Measurements from ENCODE around the gene C1orf210. TPM values are rescaled to one million over a fixed set of nuclear protein-coding genes. Genes with fewer than 3 reads are reported as not detected.

Gene C1orf210
- total and polyA plus RNA-seq, 4 donors, result 0.10 to 0.18 TPM; not detected in 2

DNA sequence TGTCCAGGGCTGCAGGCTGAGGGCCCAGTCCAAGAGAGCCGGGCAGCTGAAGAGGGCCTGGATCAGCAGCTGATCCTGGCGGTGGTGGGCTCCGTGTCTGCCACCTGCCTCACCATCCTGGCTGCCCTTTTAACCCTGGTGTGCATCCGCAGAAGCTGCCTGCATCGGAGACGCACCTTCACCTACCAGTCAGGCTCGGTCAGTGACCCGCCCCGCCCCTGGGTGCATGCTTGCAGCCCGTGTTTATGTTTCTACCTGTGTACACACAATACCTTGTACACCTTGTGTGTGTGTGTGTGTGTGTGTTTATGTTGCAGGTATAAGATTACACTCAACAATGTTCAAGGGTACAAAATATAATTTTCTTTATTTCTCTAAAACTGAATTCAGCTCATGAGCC, 28.4 kb upstream of the C1orf210 start:
- H3K27ac ChIP-seq (ENCODE audit: low read depth, low read length), result no peak overlapping the region
- no peak for DNase-seq (ENCODE audit: low read depth in 4 of 6, low spot score in 6 of 6)
- WGBS (ENCODE audit: insufficient coverage), result 94% methylated on average over 6 of the region's 10 CpGs
- peaks cover 15% of the 10 kb centered on the region for H3K4me1 ChIP-seq (ENCODE audit: control insufficient read depth, insufficient read depth, low read length)
- no peaks in the 10 kb centered on the region for H3K9me3 ChIP-seq (ENCODE audit: control insufficient read depth, insufficient read depth, low read length)
- H3K4me3 ChIP-seq (ENCODE audit: low read depth, low read length), result no peak overlapping the region
- H3K27me3 ChIP-seq (ENCODE audit: control insufficient read depth, insufficient read depth, low read length), result no peaks in the 10 kb centered on the region
- H3K36me3 ChIP-seq (ENCODE audit: control insufficient read depth, insufficient read depth, low read length), result peaks cover 3% of the 10 kb centered on the region

DNA sequence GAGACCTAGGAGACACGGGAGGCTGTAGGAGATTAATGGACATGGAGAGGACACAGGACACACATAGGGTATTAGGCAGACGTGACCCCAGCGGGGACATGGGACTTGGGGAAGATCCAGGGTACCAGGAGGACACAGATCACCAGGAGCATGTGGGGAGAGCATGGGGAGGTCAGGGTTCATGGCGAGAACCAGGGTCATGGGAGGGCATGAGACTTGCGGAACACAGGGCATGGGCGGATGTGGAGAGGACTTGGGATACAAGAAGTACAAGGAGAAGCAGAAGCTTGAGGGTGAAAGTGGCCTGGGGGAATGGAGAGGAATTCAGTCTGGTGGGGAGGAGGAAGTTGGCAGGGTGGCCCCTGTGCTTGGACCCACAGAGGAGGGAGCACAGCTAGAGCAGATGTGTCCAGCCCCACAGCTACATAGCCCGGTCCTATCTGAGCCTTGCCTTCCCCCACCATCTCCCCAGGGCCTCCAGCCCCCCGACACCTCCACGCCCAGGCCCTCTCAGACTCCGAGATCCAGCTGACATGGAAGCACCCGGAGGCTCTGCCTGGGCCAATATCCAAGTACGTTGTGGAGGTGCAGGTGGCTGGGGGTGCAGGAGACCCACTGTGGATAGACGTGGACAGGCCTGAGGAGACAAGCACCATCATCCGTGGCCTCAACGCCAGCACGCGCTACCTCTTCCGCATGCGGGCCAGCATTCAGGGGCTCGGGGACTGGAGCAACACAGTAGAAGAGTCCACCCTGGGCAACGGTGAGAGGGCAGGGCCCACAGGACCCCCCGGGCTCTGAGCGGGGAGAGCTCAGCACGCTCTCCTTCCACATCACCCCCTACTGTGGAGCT, 27.5 kb upstream of the C1orf210 start:
- WGBS (ENCODE audit: insufficient coverage), result 91% methylated on average over 23 of the region's 24 CpGs
- Histone ChIP-seq H3K4me1 (ENCODE audit: control insufficient read depth, insufficient read depth, low read length) (peaks cover 12% of the 10 kb centered on the region), H3K9me3 (ENCODE audit: control insufficient read depth, insufficient read depth, low read length) (no peaks in the 10 kb centered on the region), H3K36me3 (ENCODE audit: control insufficient read depth, insufficient read depth, low read length) (peaks cover 3% of the 10 kb centered on the region), H3K4me3 (ENCODE audit: low read depth, low read length) (no peak overlapping the region), H3K27ac (ENCODE audit: low read depth, low read length) (no peak overlapping the region), H3K27me3 (ENCODE audit: control insufficient read depth, insufficient read depth, low read length) (no peaks in the 10 kb centered on the region)
- no peak for DNase-seq (ENCODE audit: low read depth in 4 of 6, low spot score in 6 of 6)

DNA sequence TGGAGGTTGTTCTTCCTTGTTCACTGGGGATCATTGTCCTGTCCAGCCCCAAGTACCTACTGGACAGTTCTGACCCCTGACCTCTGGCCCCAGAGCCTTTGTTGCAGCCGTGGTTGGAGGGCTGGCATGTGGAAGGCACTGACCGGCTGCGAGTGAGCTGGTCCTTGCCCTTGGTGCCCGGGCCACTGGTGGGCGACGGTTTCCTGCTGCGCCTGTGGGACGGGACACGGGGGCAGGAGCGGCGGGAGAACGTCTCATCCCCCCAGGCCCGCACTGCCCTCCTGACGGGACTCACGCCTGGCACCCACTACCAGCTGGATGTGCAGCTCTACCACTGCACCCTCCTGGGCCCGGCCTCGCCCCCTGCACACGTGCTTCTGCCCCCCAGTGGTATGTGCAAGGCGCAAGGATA, 26.8 kb upstream of the C1orf210 start:
- no peak overlapping the region for H3K4me3 ChIP-seq (ENCODE audit: low read depth, low read length)
- H3K27ac ChIP-seq (ENCODE audit: low read depth, low read length), result no peak overlapping the region
- no peak for DNase-seq (ENCODE audit: low read depth in 4 of 6, low spot score in 6 of 6)
- H3K9me3 ChIP-seq (ENCODE audit: control insufficient read depth, insufficient read depth, low read length), result no peaks in the 10 kb centered on the region
- WGBS (ENCODE audit: insufficient coverage), result 90% methylated on average over 19 of the region's 19 CpGs
- H3K36me3 ChIP-seq (ENCODE audit: control insufficient read depth, insufficient read depth, low read length), result peaks cover 3% of the 10 kb centered on the region
- no peaks in the 10 kb centered on the region for H3K27me3 ChIP-seq (ENCODE audit: control insufficient read depth, insufficient read depth, low read length)
- H3K4me1 ChIP-seq (ENCODE audit: control insufficient read depth, insufficient read depth, low read length), result peaks cover 10% of the 10 kb centered on the region

DNA sequence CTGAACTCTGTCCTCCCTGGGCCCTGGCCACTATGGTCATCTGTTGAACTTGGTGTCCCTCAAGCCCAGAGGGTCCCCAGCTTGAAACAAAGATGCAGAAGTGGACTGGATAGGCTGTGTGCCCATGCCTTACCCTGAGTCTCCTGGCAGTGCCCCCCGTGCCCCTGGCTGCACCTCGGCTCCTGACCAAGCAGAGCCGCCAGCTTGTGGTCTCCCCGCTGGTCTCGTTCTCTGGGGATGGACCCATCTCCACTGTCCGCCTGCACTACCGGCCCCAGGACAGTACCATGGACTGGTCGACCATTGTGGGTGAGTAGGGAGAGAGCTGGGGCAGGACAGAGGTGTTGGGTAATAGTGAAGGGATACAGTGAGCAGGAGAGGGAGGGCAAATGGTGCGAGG, 26.1 kb upstream of the C1orf210 start:
- Histone ChIP-seq H3K27ac (ENCODE audit: low read depth, low read length) (no peak overlapping the region), H3K4me1 (ENCODE audit: control insufficient read depth, insufficient read depth, low read length) (peaks cover 13% of the 10 kb centered on the region), H3K9me3 (ENCODE audit: control insufficient read depth, insufficient read depth, low read length) (no peaks in the 10 kb centered on the region), H3K27me3 (ENCODE audit: control insufficient read depth, insufficient read depth, low read length) (no peaks in the 10 kb centered on the region), H3K4me3 (ENCODE audit: low read depth, low read length) (no peak overlapping the region), H3K36me3 (ENCODE audit: control insufficient read depth, insufficient read depth, low read length) (peaks cover 3% of the 10 kb centered on the region)
- 95% methylated on average over 9 of the region's 9 CpGs for WGBS (ENCODE audit: insufficient coverage)
- DNase-seq (ENCODE audit: low read depth in 4 of 6, low spot score in 6 of 6), result no peak

DNA sequence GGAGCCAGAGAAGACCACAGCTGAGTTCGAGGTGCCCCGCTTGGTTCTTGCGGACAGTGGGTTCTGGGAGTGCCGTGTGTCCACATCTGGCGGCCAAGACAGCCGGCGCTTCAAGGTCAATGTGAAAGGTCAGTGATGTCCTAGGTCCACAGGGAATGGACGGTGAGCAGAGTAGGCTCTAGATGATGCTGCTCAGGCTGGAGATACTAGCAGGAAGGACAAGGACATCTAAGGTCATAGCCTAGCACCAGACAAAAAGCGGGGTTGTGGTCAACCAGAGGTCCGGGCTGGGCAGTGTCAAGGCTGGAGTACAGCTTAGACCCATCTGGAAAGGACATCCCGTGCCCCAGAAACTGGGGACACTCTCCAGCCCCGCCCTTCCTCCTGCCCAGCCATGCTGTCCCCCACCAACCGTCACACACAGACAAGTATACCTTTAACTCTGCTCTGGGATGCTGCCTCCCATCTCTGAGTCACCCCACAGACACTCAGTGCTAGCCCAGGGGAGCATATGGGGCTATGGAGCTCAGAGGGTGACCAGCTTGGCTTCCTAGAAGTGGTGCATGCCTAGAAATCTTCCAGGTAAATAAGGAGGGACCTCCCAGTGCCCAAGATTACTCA, 24.1 kb upstream of the C1orf210 start:
- peaks cover 3% of the 10 kb centered on the region for H3K36me3 ChIP-seq (ENCODE audit: control insufficient read depth, insufficient read depth, low read length)

DNA sequence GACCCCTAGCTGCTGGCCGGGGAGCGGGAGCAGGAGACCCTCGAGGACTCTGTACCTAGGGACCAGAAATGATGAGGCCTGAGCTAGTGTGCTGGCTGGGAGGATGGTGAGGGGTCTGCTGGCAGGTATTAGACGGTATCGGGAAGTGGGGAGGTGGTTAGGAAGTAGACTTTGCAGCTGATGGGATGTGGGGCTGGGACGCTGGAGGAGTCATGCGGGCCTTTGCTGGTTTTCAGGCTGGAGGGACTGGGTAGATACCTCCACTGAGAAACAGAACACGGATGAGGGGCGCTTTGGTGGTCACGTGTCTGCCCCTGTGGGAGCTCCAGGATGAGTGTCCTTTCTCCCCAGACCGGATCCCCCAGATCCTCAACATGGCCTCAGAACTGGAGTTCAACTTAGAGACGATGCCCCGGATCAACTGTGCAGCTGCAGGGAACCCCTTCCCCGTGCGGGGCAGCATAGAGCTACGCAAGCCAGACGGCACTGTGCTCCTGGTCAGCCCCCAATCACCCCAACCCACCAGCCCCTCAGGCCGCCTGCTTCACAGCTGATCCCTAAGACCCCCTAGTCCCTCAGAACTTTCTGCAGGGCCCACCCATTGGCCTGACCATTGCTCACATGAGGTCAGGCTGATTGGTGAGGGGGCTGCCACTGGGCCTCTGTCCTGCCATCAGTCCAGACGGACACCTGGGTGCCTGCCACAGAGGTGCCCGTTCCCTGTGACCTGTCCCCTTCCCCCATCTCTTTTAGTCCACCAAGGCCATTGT, 23.4 kb upstream of the C1orf210 start:
- Histone ChIP-seq H3K9me3 (ENCODE audit: control insufficient read depth, insufficient read depth, low read length) (no peaks in the 10 kb centered on the region), H3K4me3 (ENCODE audit: low read depth, low read length) (no peak overlapping the region), H3K27ac (ENCODE audit: low read depth, low read length) (no peak overlapping the region), H3K27me3 (ENCODE audit: control insufficient read depth, insufficient read depth, low read length) (no peaks in the 10 kb centered on the region), H3K36me3 (ENCODE audit: control insufficient read depth, insufficient read depth, low read length) (peaks cover 3% of the 10 kb centered on the region), H3K4me1 (ENCODE audit: control insufficient read depth, insufficient read depth, low read length) (peaks cover 12% of the 10 kb centered on the region)
- no peak for DNase-seq (ENCODE audit: low read depth in 4 of 6, low spot score in 6 of 6)
- 91% methylated on average over 20 of the region's 20 CpGs for WGBS (ENCODE audit: insufficient coverage)

More for the DNA sequence above, 24.1 kb upstream of the C1orf210 start:
- Histone ChIP-seq H3K27me3 (ENCODE audit: control insufficient read depth, insufficient read depth, low read length) (no peaks in the 10 kb centered on the region), H3K27ac (ENCODE audit: low read depth, low read length) (no peak overlapping the region), H3K4me1 (ENCODE audit: control insufficient read depth, insufficient read depth, low read length) (peaks cover 6% of the 10 kb centered on the region), H3K4me3 (ENCODE audit: low read depth, low read length) (no peak overlapping the region), H3K9me3 (ENCODE audit: control insufficient read depth, insufficient read depth, low read length) (no peaks in the 10 kb centered on the region)
- DNase-seq (ENCODE audit: low read depth in 4 of 6, low spot score in 6 of 6), result no peak
- 96% methylated on average over 12 of the region's 13 CpGs for WGBS (ENCODE audit: insufficient coverage)

DNA sequence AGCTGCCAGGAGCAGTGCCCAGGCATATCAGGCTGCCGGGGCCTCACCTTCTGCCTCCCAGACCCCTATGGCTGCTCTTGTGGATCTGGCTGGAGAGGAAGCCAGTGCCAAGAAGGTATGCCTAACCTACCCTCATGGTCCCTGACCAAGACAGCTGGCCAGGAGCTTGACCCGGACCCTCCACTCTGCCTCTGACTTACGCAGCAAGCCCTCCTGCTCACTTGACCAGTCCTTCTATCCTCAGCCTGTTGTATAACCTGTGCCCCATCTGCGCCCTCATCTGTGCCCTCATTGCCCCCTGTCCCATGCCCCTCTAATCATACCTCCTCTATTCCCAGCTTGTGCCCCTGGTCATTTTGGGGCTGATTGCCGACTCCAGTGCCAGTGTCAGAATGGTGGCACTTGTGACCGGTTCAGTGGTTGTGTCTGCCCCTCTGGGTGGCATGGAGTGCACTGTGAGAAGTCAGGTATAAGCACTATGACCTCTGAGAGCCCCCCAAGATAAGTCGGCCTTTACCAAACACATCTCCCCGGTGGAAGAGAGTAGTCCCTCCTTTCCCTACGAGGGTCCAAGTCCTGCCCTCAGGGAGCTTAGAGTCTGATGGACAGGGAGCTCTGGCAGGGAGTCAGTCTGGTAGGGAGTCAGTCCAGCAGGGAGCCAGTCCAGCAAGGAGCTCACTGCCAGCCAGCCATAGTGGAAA, 22.2 kb upstream of the C1orf210 start:
- 96% methylated on average over 5 of the region's 9 CpGs for WGBS (ENCODE audit: insufficient coverage)
- Histone ChIP-seq H3K27ac (ENCODE audit: low read depth, low read length) (no peak overlapping the region), H3K9me3 (ENCODE audit: control insufficient read depth, insufficient read depth, low read length) (no peaks in the 10 kb centered on the region), H3K4me1 (ENCODE audit: control insufficient read depth, insufficient read depth, low read length) (peaks cover 18% of the 10 kb centered on the region), H3K36me3 (ENCODE audit: control insufficient read depth, insufficient read depth, low read length) (no peaks in the 10 kb centered on the region), H3K4me3 (ENCODE audit: low read depth, low read length) (no peak overlapping the region), H3K27me3 (ENCODE audit: control insufficient read depth, insufficient read depth, low read length) (no peaks in the 10 kb centered on the region)
- DNase-seq (ENCODE audit: low read depth in 4 of 6, low spot score in 6 of 6), result no peak

DNA sequence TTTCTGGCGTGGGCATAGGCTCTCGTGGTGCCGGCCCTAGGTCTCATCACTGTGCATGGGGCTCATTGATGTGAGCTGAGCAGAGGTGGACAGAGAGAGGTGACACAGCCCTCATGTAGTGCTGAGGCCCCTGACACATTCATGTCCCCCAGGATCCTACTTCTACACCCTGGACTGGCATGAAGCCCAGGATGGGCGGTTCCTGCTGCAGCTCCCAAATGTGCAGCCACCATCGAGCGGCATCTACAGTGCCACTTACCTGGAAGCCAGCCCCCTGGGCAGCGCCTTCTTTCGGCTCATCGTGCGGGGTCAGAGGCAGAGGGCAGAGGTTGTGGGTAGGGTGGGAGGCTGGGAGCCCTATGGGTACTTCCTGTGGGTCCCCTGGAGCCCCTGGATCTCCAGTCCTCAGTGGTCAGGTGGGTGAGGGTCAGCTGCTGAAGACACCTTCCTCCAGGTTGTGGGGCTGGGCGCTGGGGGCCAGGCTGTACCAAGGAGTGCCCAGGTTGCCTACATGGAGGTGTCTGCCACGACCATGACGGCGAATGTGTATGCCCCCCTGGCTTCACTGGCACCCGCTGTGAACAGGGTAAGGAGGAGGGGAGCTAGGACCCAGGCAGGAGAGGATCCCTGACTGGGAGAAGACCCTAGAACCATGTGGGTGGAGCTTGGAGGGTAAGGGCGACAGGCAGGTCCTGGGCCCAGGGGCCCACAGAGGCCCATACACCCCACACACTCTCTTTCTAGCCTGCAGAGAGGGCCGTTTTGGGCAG, 21.5 kb upstream of the C1orf210 start:
- Histone ChIP-seq H3K9me3 (ENCODE audit: control insufficient read depth, insufficient read depth, low read length) (no peaks in the 10 kb centered on the region), H3K4me1 (ENCODE audit: control insufficient read depth, insufficient read depth, low read length) (peaks cover 18% of the 10 kb centered on the region), H3K36me3 (ENCODE audit: control insufficient read depth, insufficient read depth, low read length) (no peaks in the 10 kb centered on the region), H3K27ac (ENCODE audit: low read depth, low read length) (no peak overlapping the region), H3K4me3 (ENCODE audit: low read depth, low read length) (no peak overlapping the region), H3K27me3 (ENCODE audit: control insufficient read depth, insufficient read depth, low read length) (no peaks in the 10 kb centered on the region)
- 90% methylated on average over 17 of the region's 17 CpGs for WGBS (ENCODE audit: insufficient coverage)
- no peak for DNase-seq (ENCODE audit: low read depth in 4 of 6, low spot score in 6 of 6)

Measured in spinal cord (tissue), 10 donors.